Left ventricle myocardium superior (tissue), 1 donor: ENCODE results near the gene UBE2S. TPM values are rescaled to one million over a fixed set of nuclear protein-coding genes. Genes with fewer than 3 reads are reported as not detected.

Experiments used
- ATAC-seq: fragments of 200-7000 bp; cut with Tn5 transposase; one replicate; pipeline ENCODE4 v1.9.1; 2020; ENCODE audit warnings: mild to moderate bottlenecking, moderate library complexity
- DNase-seq: peaks from one replicate; pipeline ENCODE4 v3.0.0-alpha.2; 2020
- intact Hi-C: fragments of 100-400 bp; cut with micrococcal nuclease; formaldehyde crosslinking; loops from one replicate; pipeline ENCODE4 v1.11.0; 2022
- total RNA-seq: library from RNA; stranded (reverse); fragmentation: NEBNext Ultra II Directional; extraction: Animal tissue kit (Norgen Biotek cat#: 25700); gene quantifications from one replicate; pipeline ENCODE4 v1.2.1, GENCODE V29; 2021
- donor health status: DM: no; HTN: yes; CAD: no; lungs with severe emphysema.

UBE2S gene
- total RNA-seq, 1 donor from 2014 or later = 24.5 TPM

- intact Hi-C loops = no loop called here
- DNase-seq = no peak
- ATAC-seq = no peak
Measured at GRCh38 chr19:55387736-55388497, 19.7 kb downstream of the UBE2S start.

GRCh38 chr19:55386493-55386971 is 21.1 kb downstream of the UBE2S start:
- no peak for DNase-seq
- intact Hi-C loops = no loop called here
- ATAC-seq = no peak

GRCh38 chr19:55385724-55386492 is 21.7 kb downstream of the UBE2S start, which contains the start of gene RPL28:
Gene RPL28, plus strand, starts transcription at chr19:55385932. Its CDS starts 426 bp downstream, at chr19:55386358.
- ATAC-seq (peak; percentile 92), DNase-seq (peak; percentile 98)
- intact Hi-C loops = no loop called here

GRCh38 chr19:55384920-55385723 is 22.5 kb downstream of the UBE2S start:
- intact Hi-C loops = no loop called here
- DNase-seq = peak; percentile 98
- ATAC-seq = peak; percentile 90

- DNase-seq (no peak), ATAC-seq (peak; percentile 2)
- intact Hi-C loops = no loop called here
Measured at GRCh38 chr19:55384131-55384919, 23.3 kb downstream of the UBE2S start, which contains the start of gene TMEM238. Gene TMEM238, minus strand, starts transcription at chr19:55384292. Its CDS starts 33 bp downstream, at chr19:55384259.

- intact Hi-C loops = no loop called here
- ATAC-seq = peak; percentile 3
- DNase-seq = peak; percentile 76
Measured at GRCh38 chr19:55383279-55384130, 24.1 kb downstream of the UBE2S start.

GRCh38 chr19:55382522-55383054 is 25.0 kb downstream of the UBE2S start:
- DNase-seq (no peak), ATAC-seq (no peak)
- intact Hi-C loops = no loop called here

- DNase-seq (no peak), ATAC-seq (no peak)
- intact Hi-C loops = no loop called here
Measured at GRCh38 chr19:55382013-55382412, 25.6 kb downstream of the UBE2S start.

- ATAC-seq = no peak
- intact Hi-C loops = no loop called here
- DNase-seq = no peak
Measured at GRCh38 chr19:55379174-55379573, 28.4 kb downstream of the UBE2S start.

GRCh38 chr19:55377356-55378131 is 30.0 kb downstream of the UBE2S start:
- intact Hi-C loops = no loop called here

GRCh38 chr19:55376241-55376933 is 31.2 kb downstream of the UBE2S start, which contains the start of gene TMEM190:
Gene TMEM190, plus strand, starts transcription at chr19:55376826. Its CDS starts 28 bp downstream, at chr19:55376854.
- intact Hi-C loops = no loop called here
- ATAC-seq (no peak), DNase-seq (no peak)

More at GRCh38 chr19:55377356-55378131, 30.0 kb downstream of the UBE2S start:
- ATAC-seq = no peak
- DNase-seq = no peak

GRCh38 chr19:55373993-55374757 is 33.4 kb downstream of the UBE2S start:
- intact Hi-C loops = no loop called here
- DNase-seq (no peak), ATAC-seq (no peak)

GRCh38 chr19:55373306-55373992 is 34.1 kb downstream of the UBE2S start:
- intact Hi-C loops = no loop called here
- ATAC-seq = no peak

GRCh38 chr19:55372316-55373081 is 35.1 kb downstream of the UBE2S start:
- intact Hi-C loops = no loop called here
- no peak for DNase-seq
- no peak for ATAC-seq

More at GRCh38 chr19:55373306-55373992, 34.1 kb downstream of the UBE2S start:
- DNase-seq = no peak
